Medulla oblongata (tissue), 1 donor: ENCODE results near the gene TCF25.

ENCODE experiments used
- DNase-seq: peaks from one replicate; pipeline ENCODE4 v3.0.0-alpha.2; 2015; ENCODE audit errors: extremely low spot score

Gene TCF25

GRCh38 chr16:89843409-89844350, 29.7 kb upstream of the TCF25 start:
- no peak for DNase-seq

DNA sequence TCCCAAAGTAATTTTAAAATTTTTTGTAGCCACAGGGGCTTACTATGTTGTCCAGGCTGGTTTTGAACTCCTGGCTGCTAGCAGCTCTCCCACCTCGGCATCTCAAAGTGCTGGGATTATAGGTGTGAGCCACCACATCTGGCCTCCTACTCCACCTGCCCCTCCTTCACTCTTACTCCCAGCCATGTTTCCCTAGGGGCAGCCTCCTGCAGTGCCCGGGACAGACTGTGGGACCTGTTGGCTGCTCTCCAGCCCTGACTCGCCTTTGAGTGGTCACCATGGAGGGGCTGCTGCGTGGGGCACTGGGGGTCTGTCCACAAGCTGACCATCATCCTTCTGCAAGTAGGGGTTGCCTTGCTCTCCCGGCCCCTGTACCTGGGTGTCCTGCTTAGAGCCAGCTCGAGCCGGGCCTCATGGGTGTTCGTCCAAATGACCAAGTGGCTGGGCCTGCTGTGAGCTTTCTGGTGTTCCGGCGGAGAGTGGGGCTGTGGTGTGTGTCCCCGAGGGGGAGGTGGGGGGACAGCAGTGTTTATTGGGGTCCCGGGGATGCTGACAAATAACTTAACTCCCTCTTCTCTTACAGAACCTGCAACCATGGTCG, 28.6 kb upstream of the TCF25 start:
- no peak for DNase-seq

- DNase-seq, result no peak
These were observed 28.0 kb upstream of the TCF25 start for GRCh38 chr16:89845417-89845816.

DNA sequence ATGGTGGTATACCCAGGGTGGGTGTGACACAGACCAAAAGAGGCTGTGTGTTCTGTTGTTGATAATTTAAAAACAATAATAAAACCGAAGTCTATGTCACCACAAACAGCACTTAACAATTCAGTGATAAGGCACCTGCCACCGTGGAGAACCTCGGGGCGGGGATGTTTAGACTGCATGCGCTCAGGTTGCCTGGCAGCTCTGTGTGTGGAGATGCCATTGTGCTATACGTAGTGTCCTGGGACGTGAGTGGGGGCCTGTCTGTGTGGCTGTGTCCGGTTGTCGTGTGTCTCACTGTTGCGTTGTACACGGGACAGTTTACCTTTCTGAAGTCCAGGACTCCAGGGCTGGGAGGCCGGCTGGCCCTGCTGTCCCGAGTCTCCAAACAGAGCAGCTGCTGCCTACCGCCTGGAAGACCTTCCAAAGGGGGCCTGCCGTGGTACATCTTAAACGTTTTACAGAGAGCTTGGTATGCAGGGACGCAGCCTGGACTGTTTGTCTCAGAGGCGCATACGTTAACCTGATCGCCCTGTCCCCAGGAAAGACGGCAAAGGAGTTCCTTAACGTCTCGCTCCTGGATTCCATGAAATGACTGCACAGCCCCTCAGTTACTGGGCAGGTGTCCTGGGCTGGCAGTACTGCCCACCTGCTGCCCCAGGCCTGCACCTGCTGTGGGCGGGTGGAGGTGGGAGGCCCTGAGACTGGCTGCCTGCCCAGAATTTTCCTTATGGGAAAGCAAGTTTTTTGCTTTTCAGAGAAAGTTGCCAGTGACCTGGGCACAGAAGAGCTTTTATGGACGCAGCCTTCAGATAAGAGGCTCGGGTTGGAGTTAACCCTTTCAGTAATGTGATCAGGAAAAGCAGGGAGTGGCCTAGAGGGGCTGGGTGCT, 26.1 kb upstream of the TCF25 start:
- DNase-seq, result no peak

GRCh38 chr16:89847940-89848297, 25.5 kb upstream of the TCF25 start:
- DNase-seq, result no peak

DNA sequence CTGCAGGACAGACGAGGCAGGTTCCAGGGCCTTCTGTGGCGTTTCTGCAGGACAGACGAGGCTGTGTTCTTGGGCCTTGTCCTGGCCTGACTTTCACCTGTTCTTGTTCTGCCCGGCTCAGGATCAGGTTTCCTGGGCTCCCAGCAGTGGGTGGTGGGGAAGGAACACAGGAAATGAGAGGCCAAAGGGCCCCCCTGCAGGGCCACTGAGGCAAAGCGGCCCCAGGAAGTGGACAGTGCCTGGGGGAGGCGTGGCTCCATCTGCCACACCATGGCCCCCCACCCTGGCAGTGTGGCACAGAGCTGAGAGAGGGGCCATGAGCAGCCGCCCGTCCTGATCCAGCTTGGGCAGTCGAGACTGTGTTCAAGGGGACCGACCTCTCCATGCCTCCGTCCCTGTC, 24.4 kb upstream of the TCF25 start:
- DNase-seq, result no peak

- DNase-seq, result no peak
These were observed 19.9 kb upstream of the TCF25 start for GRCh38 chr16:89853306-89853993.

- DNase-seq, result no peak
These were observed 18.0 kb upstream of the TCF25 start for GRCh38 chr16:89855301-89855945.

- DNase-seq, result no peak
These were observed 17.4 kb upstream of the TCF25 start for GRCh38 chr16:89855986-89856385.

DNA sequence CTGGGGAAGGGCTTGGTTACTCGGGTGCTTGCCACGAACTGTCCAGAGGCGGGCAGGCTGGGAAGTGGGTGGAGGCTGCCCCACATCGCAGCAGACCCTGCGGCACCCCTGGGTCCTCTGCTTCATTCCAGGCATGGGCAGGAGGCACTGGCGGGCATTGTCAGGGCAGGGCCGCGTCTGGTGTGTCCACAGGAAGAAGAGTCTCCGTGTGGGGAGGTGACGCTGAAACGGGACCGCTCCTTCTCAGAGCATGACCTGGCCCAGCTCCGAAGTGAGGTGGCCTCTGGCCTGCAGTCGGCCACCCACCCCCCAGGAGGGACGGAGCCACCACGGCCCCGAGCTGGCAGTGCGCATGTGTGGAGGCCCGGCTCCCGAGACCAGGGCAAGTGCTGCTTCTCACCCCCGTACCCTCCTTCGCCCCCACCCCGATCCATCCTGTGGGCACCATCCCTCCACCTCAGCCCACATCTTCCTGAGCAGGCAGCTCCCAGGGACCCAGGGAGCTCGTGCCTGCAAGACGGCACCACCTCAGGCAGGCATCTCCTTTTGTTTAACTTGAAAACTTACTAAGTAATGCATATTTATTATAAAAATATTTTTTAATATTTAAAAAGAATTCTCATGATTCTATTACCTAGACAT, 14.3 kb upstream of the TCF25 start:
- no peak for DNase-seq

DNA sequence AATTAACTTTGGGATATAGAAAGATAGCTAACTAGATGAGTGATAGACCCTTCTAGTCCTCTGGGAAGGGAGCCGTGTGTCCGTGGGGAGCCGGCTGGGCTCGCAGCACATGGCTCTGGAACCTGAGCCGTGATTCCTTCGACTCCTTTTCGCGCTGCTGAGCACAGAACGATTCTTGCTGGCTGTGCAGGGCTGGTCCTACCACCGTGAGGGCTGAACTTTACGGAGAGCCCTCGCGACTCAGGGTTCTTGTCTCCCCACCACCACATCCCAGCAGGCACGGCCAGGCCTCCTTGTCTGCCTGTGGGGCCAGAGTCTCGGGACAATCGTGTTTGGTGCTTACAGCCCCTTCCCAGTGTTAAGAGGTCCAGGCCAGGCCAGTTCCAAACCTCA, 13.8 kb upstream of the TCF25 start:
- no peak for DNase-seq

DNA sequence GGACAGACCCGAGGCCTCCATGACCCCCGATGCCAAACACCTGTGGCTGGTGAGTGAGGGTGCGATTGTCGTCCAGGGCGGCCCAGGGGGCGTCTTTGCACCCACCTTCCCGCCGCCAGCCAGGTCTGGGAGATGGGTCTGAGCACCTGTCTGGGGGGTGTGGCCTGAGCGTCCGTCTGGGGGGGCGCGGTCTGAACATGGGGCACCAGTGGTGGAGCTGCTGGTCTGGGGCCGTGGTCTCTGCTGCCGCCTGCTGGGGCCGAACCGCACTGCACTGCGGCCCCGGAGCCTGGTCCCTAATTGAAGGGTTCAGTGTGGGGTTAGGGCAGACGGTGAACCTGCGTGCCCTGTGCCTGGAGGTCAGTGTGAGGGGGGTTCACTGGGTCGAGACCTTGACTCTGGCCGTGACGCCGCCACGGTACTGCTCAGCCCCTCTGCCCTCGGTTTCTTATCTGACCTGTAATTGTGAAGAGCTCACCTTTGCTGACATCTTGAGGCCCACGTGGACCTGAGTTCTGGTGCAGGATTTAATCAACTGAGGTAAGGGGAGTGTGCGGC, 12.6 kb upstream of the TCF25 start:
- DNase-seq, result peak; percentile 32

DNA sequence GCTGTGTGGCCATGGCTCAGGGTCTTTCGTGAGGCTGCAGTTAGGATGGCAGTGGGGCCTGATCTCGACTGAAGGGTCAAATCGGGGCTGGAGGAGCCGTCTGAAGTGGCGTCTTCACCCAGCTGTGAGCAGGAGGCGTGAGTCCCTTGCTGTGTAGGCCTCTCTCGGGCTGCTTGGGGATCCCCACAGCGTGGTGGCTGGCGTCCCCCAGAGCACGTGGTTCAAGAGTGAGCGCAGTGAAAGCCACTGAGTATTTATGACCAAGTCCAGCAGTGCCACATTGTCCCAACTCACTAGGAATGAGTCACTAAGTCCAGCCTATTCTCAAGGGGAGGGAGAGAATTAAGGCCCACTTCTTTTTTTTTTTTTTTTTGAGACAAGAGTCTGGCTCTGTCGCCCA, 11.7 kb upstream of the TCF25 start:
- no peak for DNase-seq

DNA sequence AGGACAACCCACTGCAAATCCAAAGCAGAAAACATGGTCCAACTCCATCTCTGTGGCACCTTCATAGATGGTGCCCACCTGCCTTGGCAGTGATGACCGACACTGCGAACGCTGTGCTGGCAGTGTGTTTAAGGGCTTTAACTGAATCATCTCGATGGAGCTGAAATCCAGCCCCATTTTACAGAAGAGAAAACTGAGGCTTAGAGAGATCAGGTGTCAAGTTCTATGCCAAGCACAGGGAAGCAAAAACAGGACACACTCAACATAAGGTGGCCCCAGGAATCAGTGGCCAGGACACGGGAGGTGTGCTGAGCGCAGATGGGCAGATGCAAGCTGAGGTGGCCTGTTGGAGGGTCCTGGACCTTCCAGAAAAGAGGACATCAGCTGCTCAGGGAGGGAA, 10.7 kb upstream of the TCF25 start:
- no peak for DNase-seq

DNA sequence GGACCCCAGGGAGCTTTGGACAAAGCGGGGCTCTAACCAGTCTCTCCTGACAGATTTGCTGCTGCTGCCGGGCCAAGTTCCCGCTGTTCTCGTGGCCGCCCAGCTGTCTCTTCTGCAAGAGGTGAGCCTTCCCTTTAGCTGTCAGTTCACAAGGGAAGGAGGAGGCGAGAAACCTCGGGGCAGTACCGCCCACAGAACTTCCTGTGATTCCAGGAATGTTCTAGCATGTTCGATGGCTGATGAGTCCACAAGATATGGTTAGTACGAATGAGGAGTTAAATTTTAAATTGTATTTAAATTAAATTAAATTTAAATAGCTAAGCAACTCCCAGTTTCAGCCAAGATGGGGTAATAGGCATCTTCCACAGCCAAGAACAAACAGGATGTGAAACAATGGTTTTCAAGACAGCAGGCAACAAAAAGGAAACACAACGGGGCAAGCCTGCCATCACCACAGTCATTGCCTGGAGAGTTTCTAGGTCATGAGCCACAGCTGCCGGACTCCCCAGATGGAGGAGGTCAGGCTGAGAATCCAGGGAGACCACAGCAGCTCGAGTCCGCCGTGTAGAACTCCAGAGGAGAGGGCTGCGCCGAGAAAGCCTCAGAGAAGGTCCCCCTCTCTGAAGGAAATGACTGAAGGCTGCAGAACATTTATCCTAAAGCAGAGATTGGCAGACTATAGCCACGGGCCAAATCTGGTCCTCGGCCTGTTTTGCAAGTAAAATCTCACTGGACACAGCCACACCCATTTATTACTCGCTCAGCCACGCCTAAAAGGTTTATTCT, 9.5 kb upstream of the TCF25 start:
- DNase-seq, result peak; percentile 67

GRCh38 chr16:89864527-89864820, 8.9 kb upstream of the TCF25 start:
- DNase-seq, result no peak

DNA sequence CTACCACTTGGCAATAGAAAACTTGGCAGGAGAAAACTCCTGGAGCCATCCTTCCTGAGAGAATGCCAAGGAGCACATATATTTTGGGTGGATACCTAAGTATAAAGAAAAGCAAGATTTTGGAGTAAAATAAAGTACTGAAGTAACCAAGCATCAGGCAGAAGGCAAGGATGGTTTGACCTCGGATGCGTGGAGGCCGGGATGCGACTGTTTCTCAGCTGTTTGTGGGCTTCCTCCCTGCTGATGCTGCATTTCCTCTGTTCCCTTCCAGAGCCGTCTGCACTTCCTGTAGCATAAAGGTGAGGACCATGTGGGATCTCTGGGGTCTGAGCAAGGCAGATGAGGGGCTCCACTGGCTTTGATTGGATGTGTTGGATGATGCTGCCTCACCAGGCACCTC, 5.5 kb upstream of the TCF25 start:
- DNase-seq, result no peak

- no peak for DNase-seq
These were observed 3.5 kb upstream of the TCF25 start for GRCh38 chr16:89869911-89870310.

DNA sequence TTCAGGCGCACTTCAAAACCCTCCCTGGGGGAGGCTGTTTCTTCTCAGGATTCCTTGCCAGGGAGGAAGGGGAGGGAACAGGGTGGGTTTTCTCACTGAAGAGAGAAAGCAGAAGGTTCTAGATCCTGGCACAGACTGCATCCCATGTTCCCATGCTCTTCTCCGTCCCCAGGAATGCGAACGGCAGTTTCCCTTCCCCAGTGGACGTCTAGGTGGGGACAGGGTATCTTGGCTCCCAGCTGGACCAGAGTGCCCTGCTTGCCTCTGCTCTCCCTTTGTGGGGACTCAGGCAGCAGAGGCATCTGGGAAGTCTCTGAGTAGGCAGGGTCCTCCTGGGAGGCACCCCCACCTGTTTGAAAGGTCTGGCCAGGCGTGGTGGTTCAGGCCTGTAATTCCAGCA, 3.0 kb upstream of the TCF25 start:
- DNase-seq, result no peak

GRCh38 chr16:89871895-89872294, 1.5 kb upstream of the TCF25 start:
- DNase-seq, result no peak
